OCI-LY1 (cell line): ENCODE measurements around the gene PLEKHG2.

ENCODE experiments used
- EZH2 ChIP-seq: fragments of 200-600 bp; sonication (generic), shearing (Covaris generic); IDR thresholded peaks from 2 replicates; pipeline ENCODE4 v1.8.0; 2017; ENCODE audit warnings: borderline replicate concordance, mixed run types, mild to moderate bottlenecking, antibody characterized with exemption, low read length, moderate library complexity, mixed read lengths
- TF ChIP-seq, protein P1 (sequence below): fragments of 200-600 bp; sonication (generic), shearing (Covaris generic); IDR thresholded peaks from 2 replicates; pipeline ENCODE4 v1.5.1; 2017; ENCODE audit warnings: mild to moderate bottlenecking, antibody characterized with exemption, low read length, moderate library complexity, mixed read lengths

DNA sequence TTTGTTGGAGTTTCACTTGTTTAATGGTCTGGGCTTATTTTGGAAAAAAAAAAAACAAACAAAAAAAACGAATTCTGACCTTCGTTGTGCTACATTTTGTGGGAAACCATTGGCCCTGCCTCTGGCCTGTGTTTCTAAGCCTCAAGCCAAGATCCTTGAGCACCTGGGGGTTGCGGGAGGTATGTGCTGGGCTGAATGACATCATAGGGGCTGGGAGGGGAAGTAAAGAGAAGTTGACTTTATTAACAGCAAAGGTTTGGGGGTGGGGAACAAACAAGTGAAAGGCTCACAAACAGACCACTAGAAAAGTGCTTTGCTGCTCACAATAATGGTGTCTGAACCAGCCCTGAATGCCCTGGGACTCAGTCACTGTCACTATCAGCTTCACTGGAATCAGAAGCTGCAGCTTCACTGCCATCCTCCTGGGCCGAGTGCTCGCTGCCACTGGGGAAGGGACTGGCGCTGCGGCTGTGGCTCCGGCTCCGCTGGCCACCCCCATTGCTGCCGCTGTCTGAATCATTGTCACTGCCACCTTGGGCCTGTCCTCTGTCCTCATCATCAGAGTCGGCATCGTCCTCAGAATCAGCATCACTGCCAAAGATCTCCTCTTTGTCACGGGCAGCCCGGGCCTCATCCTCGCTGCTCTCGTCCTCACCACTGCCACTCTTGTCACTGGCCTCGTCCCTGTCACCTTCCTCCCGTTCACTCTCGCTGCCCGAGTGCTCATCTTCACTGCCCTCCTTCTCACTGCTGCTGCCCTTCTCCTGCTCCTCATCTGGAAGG, 26.6 kb upstream of the PLEKHG2 start:
- TF ChIP-seq, protein P1, sequence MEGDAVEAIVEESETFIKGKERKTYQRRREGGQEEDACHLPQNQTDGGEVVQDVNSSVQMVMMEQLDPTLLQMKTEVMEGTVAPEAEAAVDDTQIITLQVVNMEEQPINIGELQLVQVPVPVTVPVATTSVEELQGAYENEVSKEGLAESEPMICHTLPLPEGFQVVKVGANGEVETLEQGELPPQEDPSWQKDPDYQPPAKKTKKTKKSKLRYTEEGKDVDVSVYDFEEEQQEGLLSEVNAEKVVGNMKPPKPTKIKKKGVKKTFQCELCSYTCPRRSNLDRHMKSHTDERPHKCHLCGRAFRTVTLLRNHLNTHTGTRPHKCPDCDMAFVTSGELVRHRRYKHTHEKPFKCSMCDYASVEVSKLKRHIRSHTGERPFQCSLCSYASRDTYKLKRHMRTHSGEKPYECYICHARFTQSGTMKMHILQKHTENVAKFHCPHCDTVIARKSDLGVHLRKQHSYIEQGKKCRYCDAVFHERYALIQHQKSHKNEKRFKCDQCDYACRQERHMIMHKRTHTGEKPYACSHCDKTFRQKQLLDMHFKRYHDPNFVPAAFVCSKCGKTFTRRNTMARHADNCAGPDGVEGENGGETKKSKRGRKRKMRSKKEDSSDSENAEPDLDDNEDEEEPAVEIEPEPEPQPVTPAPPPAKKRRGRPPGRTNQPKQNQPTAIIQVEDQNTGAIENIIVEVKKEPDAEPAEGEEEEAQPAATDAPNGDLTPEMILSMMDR, result no peak
- no peak for TF ChIP-seq EZH2
